AG08396 (cell line): ENCODE data around the gene CDC42EP4.
A peak's percentile ranks its signal among the peaks of the same experiment; 100 is the strongest.
"Not testable (repeated sequence)": the region's sequence is repeated elsewhere in the genome, so short reads cannot be mapped to it uniquely, and the experiment has no call there.

ENCODE experiments used
- DNase-seq: peaks from one replicate; pipeline ENCODE4 v3.0.0; 2012; ENCODE audit warnings: low spot score, mixed read lengths

Gene CDC42EP4

DNA sequence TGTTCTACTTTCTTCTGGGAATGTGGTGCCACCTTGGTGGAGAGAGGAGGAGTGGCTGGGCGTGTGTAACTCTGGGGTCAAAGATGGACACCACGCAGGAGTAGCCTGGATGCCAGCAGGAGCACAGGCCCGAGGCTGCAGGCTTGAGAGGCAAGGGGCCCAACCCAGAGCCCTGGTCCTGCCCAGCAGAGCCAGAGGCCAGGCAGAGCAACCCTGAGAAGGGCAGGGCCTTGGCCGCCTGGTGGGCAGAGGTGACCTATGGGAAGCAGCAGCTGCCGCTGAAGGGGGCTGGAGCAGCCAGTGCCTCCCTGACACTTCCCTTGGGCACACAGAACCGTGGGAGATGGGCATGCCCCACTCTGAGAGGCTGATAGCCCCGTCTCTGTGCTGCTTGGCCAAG, 32.1 kb downstream of the CDC42EP4 start:
- DNase-seq: no peak

DNA sequence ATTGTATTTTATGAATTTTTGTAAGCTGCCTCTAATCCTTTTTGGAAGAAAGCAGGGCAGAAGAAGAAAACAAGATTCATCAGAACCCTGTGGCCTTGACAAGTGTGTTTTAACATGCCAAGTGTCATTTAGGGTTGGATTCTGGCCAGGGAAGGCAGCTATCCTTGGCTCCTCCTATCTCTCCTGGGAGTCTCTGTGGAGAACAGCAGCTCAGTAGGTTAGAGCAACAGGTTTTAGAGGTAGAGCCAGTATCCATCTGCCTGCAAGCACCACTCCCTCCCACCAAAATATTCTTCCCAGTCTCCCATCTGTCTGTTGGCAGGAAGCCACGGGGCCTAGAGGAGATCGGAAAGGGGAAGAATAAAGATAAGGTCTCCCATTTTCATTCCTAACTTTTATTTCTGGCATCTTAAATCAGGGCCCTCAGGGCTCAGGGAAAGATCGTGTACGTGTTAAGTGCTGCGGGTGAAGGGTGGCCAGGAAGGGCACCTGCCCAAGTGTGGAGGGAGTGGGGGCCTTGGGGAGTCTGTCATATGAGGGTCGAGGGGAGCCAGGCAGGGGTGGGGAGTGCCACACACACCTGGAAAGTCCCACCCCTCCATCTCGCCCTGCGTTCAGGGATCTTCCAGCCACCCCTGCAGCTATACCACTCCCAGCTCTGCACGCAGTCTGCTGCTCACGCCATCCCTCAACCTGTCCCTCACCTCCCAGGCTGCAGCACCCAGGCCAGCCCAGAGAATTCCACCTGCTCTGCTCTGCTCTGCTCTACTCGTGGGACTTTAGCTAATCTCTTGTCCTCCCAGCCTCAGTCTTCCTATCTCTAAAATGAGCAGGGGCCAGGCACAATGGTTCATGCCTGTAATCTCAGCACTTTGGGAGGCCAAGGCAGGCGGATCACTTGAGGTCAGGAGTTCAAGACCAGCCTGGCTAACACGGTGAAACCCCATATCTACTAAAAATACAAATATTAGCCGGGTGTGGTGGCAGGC, 33.0 kb downstream of the CDC42EP4 start:
- peak; percentile 29 for DNase-seq

DNA sequence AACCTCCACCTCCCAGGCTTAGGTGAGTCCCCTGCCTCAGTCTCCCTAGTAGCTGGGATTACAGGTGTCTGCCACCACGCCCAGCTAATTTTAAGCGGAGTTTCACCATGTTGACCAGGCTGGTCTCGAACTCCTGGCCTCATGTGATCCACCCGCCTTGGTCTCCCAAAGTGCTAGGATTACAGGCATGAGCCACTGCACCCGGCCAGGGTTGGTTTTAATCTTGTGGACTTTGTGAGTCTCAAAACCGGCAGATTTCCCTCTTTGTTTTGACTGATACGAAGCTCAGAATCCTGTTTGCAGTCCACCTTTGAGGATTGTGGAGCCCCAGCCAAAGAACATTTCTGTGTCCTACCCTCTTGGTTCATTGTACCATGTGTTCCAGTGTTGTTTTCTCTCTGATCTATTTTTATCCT, 33.7 kb downstream of the CDC42EP4 start:
- no peak for DNase-seq

DNA sequence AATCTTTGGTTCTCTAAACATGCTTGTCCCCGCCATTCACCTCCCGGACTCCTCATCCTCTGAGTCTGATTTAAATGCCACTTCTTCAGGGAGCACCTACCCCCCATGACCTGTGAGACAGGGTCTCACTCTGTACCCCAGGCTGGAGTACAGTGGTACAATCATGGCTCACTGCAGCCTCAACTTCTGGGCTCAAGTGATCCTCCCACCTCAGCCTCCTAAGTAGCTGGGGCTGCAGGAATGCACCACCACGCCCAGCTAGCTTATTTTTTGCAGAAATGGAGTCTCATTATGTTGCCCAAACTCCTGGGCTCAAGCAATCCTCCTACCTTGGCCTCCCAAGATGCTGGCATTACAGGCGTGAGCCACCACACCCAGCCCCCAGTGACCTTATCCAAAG, 37.3 kb downstream of the CDC42EP4 start:
- no peak for DNase-seq

DNA sequence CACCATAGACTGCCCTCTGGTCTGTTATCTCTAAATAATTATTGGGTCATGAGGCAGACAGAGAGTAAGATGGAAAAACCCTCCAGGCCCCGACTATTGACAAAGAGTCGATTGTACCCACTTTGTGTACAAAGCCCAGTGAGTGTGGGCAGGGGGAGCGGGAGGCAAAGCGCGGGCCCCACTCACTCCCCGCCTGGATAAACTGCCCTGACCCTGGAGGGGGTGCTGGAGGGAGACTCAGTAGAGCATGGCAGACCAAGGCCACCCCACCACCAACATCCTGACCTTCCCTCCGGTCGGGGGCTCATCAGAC, 38.9 kb downstream of the CDC42EP4 start:
- DNase-seq: no peak

DNA sequence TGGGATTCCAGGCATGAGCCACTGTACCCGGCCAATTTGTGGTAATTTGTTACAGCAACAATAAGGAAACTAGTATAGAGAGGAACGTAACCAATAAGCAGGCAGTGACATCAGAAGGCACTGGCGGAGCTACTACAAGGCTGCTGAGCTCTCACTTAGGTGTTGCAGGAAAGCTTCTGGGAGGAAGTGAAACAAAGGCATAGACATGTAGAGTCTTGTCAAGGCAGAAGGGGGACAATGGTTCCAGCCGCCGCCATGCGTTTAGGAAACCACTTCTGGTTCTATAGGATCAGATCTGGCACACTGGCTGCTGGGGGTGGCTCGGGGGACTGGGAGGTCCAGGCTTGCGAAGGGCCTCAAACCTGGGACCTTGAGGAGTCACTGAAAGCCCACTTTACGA, 40.7 kb downstream of the CDC42EP4 start:
- DNase-seq: no peak

DNA sequence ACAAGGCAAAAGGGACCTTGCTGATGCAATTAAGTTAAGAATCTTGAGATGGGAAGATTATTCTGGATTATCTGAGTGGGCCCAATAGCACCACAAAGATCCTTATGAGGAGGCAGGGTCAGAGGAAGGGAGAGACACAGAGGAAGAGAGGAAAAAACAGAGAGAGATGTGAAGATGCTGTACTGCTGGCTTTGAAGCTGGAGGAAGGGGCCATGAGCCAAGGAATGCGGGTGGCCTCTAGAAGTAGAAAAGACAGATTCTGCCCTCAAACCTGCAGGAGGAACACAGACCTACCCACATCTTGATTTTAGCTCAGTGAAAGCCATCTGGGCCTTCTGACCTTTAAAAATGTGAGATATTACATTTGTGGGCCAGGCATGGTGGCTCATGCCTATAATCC, 42.0 kb downstream of the CDC42EP4 start:
- no peak for DNase-seq

DNA sequence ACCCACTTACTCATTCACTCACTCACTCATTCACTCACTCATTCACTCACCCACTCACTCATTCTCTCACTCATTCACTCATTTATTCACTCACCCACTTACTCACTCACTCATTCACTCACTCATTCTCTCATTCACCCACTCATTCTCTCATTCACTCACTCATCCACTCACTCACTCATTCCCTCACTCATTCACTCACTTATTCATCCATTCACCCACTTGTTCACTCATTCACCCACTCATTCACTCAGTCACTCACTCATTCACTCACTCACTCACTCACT, 42.5 kb downstream of the CDC42EP4 start:
- DNase-seq: no peak

DNA sequence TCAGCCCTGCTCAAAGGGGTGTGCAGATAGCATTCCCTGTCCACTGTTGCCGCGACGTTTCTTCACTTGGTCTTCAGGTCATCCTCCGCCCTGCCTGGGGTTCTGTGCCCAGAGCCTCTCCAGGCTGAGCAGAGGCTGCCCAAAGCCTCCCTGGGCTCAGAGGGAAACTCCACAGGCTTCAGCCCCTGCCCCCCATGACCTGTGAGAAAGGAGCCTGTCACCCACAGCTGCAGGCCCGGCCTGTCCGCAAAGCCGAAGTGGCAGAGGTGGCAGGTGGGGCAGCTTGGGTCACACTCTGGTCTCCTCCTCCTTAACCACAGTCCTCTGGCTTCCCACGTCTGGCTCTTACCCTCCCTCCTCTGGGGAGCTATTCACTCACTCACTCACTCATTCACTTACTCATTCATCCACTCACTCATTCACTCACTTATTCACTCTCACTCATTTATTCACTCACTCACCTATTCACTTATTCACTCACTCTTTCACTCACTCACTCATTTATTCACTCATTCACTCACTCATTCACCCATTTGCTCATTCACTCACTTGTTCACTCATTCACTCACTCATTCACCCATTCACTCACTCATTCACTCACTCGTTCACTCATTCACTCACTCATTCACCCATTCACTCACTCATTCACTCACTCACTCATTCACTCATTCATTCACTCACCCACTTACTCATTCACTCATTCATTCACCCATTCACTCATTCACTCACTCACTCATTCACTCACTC, 43.0 kb downstream of the CDC42EP4 start:
- DNase-seq: no peak

DNA sequence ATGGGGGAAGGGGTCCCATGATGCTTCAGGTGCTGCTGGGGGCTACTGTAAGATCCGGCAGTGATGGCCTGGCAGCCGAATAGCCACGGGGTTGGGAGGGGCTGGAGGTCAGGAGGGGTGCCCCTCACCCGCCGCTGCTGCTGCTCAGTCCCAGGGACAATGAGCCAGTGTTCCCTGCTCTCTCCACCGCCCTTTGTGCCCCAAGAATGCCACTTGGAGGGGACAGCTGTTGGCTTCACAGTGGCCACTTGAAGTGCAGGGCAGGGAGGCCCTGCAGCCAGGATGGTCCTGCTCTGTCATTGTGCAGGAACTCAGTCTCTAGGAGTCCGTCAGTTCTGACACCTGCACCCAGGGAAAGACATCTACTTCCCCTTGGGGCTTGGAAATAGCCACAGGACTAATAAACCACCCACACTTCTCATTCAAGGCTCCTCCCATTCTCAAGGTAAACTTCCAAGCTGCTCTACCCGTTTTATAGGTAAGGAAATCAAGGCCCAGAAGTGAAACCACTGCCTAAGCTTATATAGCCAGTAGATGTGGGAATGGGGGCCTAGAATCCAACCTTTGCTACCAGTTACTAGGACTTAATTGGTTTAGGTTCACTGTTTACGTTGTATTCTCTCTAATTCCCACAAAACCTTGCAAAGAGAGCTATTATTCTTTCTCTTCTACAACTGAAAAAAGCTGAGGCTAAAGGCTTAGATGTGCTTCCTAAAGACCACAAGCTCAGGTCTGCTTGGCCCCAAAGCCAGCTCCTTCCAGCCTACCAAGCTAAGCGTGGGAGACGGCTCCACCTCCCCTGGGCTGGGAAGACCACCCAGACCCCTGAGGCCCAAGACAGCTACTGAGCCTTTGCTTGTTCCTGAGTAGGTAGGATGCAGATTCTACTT, 43.9 kb downstream of the CDC42EP4 start:
- DNase-seq: no peak

DNA sequence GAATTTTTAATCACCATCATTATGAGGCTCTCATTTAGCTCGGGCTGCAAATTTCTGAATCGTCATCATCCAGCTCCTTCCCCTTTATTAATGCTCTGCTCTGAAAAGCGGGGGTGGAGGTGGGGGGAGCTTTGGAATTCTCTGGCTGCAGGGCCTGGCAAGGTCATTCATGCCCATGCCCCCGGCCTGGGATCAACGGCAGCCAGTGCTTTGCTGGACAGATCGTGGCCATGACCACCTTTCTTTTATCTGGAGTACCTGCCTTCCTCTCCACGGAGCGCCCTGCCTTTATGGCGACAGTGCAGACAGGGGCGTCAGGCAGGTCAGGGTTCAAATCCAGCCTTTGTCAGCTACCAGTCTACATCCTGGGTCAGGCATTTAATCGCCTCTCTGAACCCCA, 45.0 kb downstream of the CDC42EP4 start:
- no peak for DNase-seq

DNA sequence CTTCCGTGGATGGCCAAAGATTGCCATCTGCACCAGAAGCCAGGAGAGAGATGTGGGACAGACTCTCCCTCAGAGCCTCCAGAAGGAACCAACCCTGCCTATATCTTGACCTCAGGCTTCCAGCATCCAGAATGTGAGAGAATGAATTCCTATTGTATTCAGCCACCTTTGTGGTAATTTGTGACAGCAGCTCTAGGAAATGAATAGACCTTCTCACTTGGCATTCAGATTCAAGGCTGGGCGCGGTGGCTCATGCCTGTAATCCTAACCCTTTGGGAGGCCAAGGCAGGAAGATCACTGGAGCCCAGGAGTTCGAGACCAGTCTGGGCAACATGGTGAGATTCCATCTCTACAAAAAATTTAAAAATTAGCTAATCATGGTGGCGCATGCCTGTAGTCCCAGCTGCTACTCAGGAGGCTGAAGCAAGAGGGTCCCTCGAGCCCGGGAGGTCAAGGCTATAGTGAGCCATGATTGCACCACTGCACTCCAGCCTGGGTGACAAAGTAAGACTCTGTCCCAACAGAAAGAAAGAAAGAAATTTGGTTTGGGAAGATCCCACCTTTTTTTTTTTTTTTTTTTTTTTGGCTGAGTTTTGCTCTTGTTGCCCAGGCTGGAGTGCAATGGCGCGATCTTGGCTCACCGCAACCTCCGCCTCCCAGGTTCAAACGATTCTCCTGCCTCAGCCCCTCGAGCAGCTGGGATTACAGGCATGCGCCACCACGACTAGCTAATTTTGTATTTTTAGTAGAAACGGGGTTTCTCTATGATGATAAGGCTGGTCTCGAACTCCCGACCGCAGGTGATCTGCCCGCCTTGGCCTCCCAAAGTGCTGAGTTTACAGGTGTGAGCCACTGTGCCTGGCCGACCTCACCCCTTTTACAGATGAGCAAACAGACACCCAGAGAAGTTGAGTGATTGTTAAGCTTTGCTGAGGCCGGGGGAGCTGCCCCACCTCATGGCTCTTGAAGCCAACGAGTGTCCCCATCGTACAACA, 45.9 kb downstream of the CDC42EP4 start:
- no peak for DNase-seq

DNA sequence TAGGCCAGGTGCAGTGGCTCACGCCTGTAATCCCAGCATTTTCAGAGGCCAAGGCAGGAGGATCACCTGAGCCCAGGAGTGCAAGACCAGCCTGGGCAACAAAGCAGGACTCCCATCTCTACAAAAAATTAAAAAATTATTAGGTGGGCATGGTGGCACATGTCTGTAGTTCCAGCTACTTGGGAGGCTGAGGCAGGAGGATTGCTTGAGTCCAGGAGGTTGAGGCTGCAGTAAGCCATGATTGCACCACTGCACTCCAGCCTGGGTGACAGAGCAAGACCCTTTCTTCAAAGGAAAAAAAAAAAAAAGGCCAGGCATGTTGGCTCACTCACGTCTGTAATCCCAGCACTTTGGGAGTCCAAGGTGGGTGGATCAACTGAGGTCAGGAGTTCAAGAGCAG, 47.4 kb downstream of the CDC42EP4 start:
- not testable (repeated sequence) for DNase-seq

DNA sequence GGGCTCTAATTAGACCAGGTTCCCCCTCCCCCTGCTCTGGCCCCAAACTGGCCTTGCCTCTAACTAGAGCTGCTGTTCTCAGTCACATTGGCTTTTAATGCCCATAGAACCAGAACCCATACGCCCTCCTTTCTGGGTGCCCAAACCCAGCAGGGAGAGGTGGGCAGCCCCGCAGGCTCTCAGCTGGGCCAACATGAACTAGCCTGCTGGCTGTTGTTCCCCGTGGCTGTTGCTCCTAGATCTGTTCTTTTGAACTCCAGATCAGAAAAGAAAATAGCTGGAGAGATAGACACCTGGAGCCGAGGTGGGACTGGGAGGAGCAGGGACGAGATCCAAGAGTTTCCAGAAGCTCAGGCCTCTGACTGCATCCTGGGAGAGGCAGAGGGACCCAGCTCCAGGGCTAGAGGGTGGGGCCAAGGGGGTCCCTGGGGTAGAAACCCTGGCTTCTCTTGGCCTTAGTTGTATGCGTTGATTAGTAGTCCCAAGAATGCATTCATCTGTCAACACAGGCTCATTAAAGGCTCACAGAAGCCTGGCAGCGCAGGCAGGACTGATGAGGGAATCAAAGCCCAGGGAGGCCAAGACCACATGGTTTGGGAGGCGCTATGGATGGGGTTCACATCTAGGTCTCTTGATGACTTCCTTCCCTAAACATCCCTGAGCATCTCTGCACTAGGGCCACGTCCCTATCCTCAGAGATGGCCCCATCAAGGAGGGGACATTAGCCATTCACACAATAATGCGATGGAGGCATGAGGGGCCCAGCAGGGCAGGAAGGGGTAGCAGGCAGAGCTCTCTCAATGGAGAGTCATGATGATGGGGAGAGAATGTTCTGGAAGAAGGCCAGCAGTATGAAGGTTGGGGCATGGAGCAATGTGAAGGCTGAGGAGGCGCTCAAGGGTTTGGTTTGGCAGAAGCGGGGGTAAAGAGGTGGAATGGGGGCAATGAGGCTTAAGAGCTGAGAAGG, 48.8 kb downstream of the CDC42EP4 start:
- no peak for DNase-seq

DNA sequence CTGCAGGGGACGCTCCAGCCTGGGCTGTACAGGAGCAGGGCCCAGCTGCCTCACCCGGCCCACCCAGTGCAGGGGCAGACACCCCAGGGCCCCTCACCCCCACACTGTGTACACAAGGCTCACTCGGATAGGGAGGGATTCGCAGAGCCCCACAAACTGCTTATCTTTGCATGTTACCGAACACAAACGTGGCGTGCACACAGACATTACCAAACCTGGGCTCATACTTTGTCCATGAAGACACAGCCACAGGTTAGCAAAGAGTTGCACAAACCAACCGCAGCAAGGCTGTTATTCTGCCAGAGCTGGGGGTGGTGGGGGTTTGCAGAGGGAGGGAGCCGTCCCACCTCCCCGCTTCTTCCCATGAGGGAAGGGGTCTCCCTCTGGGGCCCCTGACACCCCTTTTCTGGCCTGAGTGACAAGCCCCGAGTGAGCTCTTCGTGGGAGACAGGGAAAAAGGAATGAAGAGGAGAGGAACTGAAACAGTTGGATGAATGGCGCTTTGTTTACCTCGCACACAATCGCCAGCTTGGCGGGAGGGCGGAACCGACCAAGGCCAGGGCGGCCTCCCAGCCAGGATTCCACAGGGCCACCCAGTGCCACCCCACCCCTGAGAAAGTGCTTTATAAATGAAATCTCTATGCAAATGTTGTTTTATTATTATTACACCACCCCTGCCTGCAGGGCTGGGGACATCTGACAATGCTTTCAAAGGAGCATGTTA, 49.7 kb downstream of the CDC42EP4 start:
- DNase-seq: no peak

DNA sequence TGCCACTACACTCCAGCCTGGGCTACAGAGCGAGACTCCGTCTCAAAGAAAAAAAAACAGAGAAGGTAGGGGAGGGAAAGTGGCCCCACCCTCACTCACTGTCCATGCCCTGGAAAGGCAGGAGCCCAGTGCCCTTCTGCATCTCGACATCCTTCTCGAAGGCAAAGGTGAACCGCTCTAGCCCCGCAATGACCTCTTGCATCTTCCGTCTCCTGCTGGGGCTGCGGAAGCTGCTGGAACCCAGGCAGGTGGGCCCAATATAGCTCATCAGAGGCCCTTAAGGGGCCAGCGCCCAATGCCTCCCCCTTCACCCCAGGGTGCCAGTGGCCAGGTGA, 50.2 kb downstream of the CDC42EP4 start, which contains the start of gene CPSF4L:
TSS of gene CPSF4L (minus strand) at position 264 of the 335 bp plus-strand sequence. CDS start at position 202, 62 bp downstream.
- no peak for DNase-seq

DNA sequence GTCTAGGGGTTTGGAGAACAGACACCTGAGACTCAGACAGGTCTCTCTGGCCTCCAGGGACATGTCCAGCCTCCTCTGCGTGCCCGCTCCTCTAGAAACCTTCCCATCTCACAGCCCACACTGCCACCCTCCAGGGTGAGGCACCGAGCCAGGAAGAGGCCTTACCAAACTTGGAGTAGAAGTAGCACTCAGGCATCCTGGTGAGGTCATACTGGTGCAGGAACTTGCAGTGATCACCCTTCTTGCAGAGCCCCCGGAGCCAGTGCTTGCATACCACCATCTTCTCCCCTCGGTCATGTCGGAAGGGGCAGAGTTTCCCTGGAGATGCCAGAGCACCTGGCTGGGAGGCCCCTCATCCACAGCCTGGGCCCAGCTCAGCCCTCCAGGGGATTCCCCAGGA, 54.3 kb downstream of the CDC42EP4 start:
- no peak for DNase-seq

DNA sequence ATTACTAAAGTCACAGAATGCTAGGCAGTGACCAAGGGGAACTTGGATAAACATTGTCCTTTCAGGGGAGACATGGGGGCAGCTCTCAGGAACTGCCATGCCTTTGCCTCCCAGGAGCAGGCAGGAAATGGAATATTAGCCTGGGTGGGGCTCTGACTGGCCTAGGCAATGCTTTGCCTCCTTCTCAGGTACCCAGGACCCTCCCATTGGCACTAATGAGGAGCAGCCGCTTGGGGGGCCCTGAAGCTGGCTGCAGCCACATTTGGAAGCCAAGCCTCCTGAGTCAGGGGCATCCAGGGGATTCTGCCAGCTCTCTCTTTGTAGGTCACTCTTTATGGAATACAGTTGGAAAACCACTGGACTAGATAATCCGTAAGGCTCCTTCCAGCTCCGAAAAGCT, 55.6 kb downstream of the CDC42EP4 start:
- DNase-seq: no peak

DNA sequence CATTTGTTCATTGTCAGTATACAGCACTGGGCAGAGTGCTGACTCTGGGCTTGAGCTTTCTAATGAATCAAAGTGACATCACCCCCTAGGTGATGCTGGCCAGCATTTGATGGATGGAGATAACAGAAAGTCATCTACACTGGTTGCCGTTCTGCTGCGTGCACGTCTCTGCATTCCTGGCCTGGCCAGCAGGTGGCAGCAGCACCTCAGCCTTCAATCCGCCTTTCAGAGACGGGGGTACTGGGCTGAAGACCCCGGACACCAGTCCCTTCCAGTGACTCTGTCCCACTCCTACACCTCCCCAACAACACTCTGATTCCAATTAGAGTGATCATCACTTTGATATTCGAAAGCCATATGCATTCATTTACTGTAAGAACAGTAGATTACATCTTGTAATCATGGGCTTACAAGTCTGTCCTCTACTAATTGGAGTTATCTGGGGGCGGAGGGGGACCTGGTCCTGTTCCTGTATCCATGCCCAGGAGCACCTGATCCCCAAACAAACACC, 56.1 kb downstream of the CDC42EP4 start:
- DNase-seq: peak; percentile 76
